LNCaP clone FGC (cell line): ENCODE measurements around the gene CPEB1.

Source experiments
- DNase-seq: peaks from one replicate; pipeline ENCODE4 v3.0.0-alpha.2; 2011; ENCODE audit warnings: low read depth
- H3K4me3 ChIP-seq: 2 replicates; pipeline ENCODE4 v1.5.1; 2011; ENCODE audit warnings: mild to moderate bottlenecking, low read depth, low read length, control low read depth
- CTCF ChIP-seq: IDR thresholded peaks from 2 replicates; pipeline ENCODE4 v1.5.1; 2012; ENCODE audit warnings: mild to moderate bottlenecking; ENCODE audit not compliant: control insufficient read depth, insufficient read depth; ENCODE audit errors: extremely low read depth

Gene CPEB1

GRCh38 chr15:82643992-82644391, 3.2 kb downstream of the CPEB1 start:
- no peak for DNase-seq
- no peak for TF ChIP-seq CTCF
- no peak overlapping the region for H3K4me3 ChIP-seq

DNA sequence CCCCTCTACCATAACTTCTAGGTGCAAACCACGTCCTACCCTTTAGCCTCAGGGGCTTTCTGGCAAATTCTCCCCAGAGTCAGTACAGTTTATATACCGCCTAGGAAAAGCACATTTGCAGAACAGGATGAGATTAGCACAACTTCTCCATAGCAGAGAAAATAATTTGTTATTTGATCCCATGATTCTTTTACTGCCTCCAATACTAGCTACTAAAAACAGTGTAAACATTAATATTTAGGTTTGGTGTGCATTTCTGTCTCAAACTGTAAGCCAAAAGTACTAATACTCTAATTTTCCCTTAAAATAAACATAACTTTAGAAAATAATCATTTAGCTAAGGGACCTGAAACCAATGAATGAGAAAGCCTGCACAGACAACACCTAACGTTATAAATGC, 4.5 kb downstream of the CPEB1 start:
- no peak overlapping the region for H3K4me3 ChIP-seq
- TF ChIP-seq CTCF: no peak
- DNase-seq: no peak

DNA sequence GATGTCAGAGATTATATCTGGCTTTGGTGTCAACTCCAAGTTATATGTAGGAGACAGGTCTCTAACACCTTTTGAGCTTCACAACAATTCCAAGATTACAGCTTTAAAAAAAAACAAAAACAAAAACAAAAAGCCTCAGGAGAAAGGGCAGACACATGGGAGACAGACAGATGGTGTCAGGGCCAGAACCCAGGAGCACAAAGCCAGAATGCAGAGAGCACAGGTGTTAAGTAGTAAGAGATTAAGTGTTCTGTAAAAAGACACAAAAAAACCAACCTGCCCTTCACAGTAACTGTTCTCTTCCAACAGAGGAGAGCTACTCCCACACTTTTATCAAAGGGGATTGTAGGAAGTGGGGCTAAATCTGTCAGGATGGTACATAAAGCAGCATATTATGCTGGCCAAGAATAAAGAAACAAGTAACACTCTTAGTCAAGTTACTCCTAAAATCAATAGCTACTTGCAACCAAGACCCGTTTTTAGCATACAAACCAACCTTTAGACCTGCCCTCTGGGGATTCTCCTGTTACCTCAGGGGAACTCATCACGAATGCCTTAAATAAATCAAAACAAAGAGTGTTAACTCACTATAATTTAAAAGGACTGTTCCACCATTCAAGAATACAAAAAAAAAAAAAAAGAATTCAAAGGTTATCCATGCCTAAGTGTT, 5.9 kb downstream of the CPEB1 start:
- no peak overlapping the region for H3K4me3 ChIP-seq
- DNase-seq: no peak
- no peak for TF ChIP-seq CTCF

GRCh38 chr15:82640672-82641071, 6.5 kb downstream of the CPEB1 start:
- DNase-seq: no peak
- no peak overlapping the region for H3K4me3 ChIP-seq
- no peak for TF ChIP-seq CTCF

DNA sequence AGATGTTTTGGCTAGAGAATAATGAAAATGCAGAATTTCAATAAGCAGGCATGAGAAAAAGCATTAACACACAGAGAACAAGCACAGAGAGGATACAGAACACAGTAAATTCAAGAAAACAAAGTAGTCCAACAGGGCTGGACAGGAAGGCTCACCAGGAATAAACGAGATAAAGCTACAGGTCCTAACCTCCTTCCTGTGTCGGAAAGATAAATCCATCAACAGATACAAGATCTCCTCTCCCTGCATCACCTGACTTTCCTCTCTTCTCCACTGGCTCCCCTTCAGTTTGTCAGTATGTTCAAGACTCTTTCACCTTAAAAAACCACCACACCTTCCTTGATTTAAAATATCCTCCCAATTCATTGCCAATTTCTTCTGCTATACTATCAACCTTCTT, 11.4 kb downstream of the CPEB1 start:
- H3K4me3 ChIP-seq: no peak overlapping the region
- no peak for DNase-seq
- TF ChIP-seq CTCF: no peak

GRCh38 chr15:82630033-82630432, 17.1 kb downstream of the CPEB1 start:
- no peak for DNase-seq
- no peak for TF ChIP-seq CTCF

DNA sequence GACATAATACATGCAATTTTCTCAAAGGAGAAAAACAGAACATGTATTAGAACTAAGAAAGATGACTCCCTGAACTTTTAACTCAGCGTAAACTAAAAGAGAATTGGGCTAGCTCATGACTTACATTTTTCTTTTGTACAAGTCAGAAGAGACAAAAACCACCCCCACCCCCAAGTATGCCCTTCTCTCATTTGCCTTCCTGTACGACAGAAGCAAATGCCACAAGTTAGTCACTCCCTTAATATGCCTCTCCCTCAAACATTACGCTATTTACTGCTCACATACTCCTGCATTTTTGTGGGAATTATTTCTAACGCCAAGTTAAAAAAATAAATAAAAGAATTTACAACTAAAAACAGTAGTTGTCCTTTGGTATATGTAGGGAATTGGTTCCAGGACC, 22.0 kb downstream of the CPEB1 start:
- no peak for DNase-seq
- no peak overlapping the region for H3K4me3 ChIP-seq
- TF ChIP-seq CTCF: no peak

More at GRCh38 chr15:82630033-82630432, 17.1 kb downstream of the CPEB1 start:
- no peak overlapping the region for H3K4me3 ChIP-seq
